ENCODE results near the gene SPATC1L. TPM values are rescaled to one million over a fixed set of nuclear protein-coding genes. Genes with fewer than 3 reads are reported as not detected.
A peak's percentile ranks its signal among the peaks of the same experiment; 100 is the strongest.

The SPATC1L gene
- polyA plus RNA-seq, 3 donors from 2014 or later, result 6.2 to 10.8 (median 9.4) TPM

GRCh38 chr21:46220847-46221246 lies 36.6 kb upstream of the SPATC1L start:
- peaks cover 5 to 11% of the 10 kb centered on the region in 2 donors for H3K4me1 Mint-ChIP-seq
- peaks cover 6 to 13% (median 7%) of the 10 kb centered on the region in 3 donors for H3K36me3 Mint-ChIP-seq
- H3K27ac Mint-ChIP-seq, result no peak overlapping the region
- no peaks in the 10 kb centered on the region for H3K9me3 Mint-ChIP-seq
- no peak for DNase-seq
- H3K4me3 Mint-ChIP-seq, result no peak overlapping the region
- peaks cover 0 to 9% (median 0%) of the 10 kb centered on the region in 3 donors for H3K27me3 Mint-ChIP-seq (ENCODE audit: low read depth in 3 of 3)

GRCh38 chr21:46220275-46220810 lies 36.1 kb upstream of the SPATC1L start:
- Mint-ChIP-seq H3K9me3 (no peaks in the 10 kb centered on the region), H3K27ac (peak overlapping the region in 2 of 6 donors; percentile 20 to 81), H3K36me3 (peaks cover 6 to 13% (median 7%) of the 10 kb centered on the region in 3 donors), H3K4me1 (peaks cover 3 to 6% of the 10 kb centered on the region in 2 donors), H3K4me3 (no peak overlapping the region), H3K27me3 (ENCODE audit: low read depth in 3 of 3) (peaks cover 0 to 9% (median 0%) of the 10 kb centered on the region in 3 donors)
- no peak for DNase-seq

DNA sequence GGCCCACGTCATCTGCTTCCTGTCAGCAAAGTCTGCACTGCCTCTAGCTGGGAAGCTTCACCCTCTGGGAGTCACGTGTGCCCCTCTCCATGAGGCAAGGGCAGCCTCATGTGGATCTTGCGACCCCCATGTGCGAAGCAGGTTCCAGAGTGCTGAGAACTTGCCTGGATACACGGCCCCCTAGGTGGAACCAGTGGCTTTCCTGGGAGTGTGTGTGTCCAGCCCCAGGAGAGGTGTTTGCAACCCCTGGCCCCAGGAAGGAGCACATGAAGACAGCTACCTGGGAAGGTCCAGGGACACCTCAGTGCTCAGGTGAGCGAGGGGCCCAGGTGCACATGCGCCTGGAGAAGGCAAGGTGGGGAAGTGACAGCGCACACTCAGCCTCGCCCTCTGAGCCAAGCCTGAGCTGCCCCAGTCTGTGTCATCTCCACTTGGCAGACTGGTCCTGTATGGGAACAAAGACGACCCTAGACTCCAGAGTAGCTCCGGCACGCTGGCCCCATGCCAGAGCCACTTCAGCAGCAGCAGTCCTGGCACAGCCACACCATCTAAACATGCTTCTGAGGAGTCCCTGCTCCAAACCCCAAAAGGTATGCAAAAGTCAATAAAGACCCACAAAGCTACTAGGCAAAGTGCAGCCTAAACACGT lies 35.5 kb upstream of the SPATC1L start:
- Mint-ChIP-seq H3K9me3 (no peaks in the 10 kb centered on the region), H3K36me3 (peaks cover 6 to 13% (median 7%) of the 10 kb centered on the region in 3 donors), H3K27me3 (ENCODE audit: low read depth in 3 of 3) (peaks cover 0 to 9% (median 0%) of the 10 kb centered on the region in 3 donors), H3K4me1 (peaks cover 0 to 3% of the 10 kb centered on the region in 2 donors), H3K27ac (peak overlapping the region in 1 of 6 donors; percentile 81), H3K4me3 (no peak overlapping the region)
- no peak for DNase-seq

- peak overlapping the region in 1 of 6 donors; percentile 11 for H3K27ac Mint-ChIP-seq
- peaks cover 0 to 9% (median 0%) of the 10 kb centered on the region in 3 donors for H3K27me3 Mint-ChIP-seq (ENCODE audit: low read depth in 3 of 3)
- no peak overlapping the region for H3K4me3 Mint-ChIP-seq
- no peak for DNase-seq
- H3K4me1 Mint-ChIP-seq, result peaks cover 0 to 3% of the 10 kb centered on the region in 2 donors
- peaks cover 6 to 11% (median 7%) of the 10 kb centered on the region in 3 donors for H3K36me3 Mint-ChIP-seq
- H3K9me3 Mint-ChIP-seq, result no peaks in the 10 kb centered on the region
Measured at GRCh38 chr21:46218906-46219590, 34.8 kb upstream of the SPATC1L start.

DNA sequence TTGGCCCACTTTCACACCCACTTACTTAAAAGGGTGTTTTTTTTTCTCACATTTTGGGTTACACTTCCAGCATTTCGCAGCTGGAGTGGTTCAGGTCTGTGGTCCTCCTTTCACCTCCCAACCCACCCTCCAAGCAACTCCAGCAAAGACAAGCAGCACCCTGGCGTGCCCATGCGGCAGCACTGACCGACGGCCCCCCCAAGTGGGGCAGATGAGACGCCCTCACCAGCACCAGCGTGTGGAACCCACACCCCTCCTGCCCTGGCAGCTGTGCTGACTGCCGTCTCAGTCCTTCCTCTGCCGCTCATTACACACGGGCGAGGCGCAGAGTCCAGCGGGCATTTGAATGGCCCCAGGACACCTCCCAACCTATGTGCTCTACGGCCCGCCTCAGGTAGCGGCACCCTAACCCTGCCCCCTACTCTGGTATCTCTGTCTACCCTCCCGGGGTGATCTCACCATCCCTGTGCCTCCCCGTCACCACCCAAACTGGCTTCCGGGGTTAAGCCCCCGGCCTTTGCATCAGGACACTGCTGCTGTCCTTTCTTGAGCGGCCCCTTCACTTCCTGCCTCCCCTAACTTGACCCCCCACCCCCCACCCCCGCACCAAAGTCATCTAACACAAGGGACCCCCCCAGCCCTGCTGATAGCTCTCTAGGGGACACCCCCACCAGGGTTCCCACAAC lies 33.4 kb upstream of the SPATC1L start:
- Mint-ChIP-seq H3K27me3 (ENCODE audit: low read depth in 3 of 3) (peaks cover 0 to 9% (median 0%) of the 10 kb centered on the region in 3 donors), H3K27ac (no peak overlapping the region)

DNA sequence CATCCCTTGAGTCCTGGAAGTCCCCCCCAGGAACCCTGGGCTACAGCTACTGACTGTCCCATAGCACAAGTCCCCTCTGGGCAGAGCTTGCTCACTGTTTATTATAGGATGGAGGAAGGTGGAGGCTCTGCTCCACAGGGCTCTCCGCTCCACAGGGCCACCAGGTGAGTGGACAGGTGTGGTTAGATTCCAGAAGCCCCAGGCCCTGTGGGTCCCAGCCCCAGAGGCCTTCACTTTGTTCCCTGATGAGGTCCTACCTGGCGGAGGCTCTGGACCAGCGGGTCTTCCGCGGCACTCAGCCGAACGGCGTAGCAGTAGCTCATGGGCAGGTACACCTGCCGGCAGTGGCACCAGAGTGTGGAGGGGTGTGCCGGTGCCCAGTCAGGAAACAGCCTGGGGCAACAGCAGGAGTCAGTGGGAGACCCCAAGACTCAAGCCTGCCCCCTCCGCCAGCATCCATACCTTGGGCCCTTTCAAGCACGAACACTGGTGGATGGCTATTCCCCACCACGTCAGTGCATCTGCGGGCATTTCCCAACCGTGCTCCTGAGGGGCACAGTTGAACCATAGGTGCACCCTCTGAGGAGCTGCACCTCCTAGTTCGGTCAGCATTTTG lies 32.0 kb upstream of the SPATC1L start:
- Mint-ChIP-seq H3K36me3 (peaks cover 6 to 14% (median 7%) of the 10 kb centered on the region in 3 donors), H3K9me3 (no peaks in the 10 kb centered on the region), H3K4me1 (peaks cover 0 to 4% of the 10 kb centered on the region in 2 donors), H3K27ac (no peak overlapping the region), H3K27me3 (ENCODE audit: low read depth in 3 of 3) (peaks cover 0 to 7% (median 0%) of the 10 kb centered on the region in 3 donors), H3K4me3 (no peak overlapping the region)
- no peak for DNase-seq

More for the DNA sequence above, 33.4 kb upstream of the SPATC1L start:
- H3K4me3 Mint-ChIP-seq, result no peak overlapping the region
- H3K36me3 Mint-ChIP-seq, result peaks cover 6 to 14% (median 7%) of the 10 kb centered on the region in 3 donors
- H3K9me3 Mint-ChIP-seq, result no peaks in the 10 kb centered on the region
- no peak for DNase-seq
- H3K4me1 Mint-ChIP-seq, result peaks cover 0 to 4% of the 10 kb centered on the region in 2 donors

DNA sequence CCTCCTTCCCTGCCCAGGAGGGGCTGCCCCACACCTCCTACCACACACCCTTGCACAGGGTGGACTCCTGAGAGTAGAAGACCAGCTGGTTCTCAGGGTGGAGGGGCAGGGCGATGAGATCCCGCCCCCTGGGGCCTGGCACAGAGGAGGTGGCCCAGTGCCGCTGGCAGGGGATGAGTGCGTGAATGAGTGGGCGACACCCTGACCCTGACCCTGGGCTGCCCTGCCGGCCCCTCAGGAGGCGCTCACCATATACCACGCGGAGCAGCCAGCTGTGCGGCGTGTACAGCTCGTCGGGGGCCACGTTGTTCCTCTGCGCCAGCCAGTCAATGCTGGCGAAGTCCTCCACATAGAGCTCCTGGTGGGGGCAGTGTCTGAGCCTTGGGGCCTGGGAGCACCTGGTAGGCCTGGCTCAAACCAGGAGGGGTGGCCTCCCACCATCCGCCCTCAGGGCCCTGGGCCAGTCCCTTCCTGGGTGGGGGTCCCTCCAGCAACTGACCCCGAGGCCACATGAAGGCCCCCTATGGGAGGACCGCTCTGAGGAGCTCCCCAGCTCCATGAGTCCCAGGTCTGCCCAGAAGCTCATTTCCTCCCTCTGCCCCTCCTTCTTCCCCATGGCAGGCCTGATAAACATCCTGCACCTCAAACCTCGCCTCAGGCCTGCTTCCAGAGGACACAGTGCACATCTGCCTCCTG lies 31.3 kb upstream of the SPATC1L start:
- Mint-ChIP-seq H3K27me3 (ENCODE audit: low read depth in 3 of 3) (peaks cover 0 to 6% (median 0%) of the 10 kb centered on the region in 3 donors), H3K36me3 (peaks cover 4 to 14% (median 6%) of the 10 kb centered on the region in 3 donors), H3K4me3 (no peak overlapping the region), H3K4me1 (peaks cover 0 to 4% of the 10 kb centered on the region in 2 donors), H3K9me3 (no peaks in the 10 kb centered on the region), H3K27ac (no peak overlapping the region)
- no peak for DNase-seq

- Mint-ChIP-seq H3K4me3 (no peak overlapping the region), H3K27ac (peak overlapping the region in 1 of 6 donors; percentile 55), H3K9me3 (no peaks in the 10 kb centered on the region), H3K4me1 (peaks cover 0 to 4% of the 10 kb centered on the region in 2 donors), H3K36me3 (peaks cover 0 to 10% (median 0%) of the 10 kb centered on the region in 3 donors), H3K27me3 (ENCODE audit: low read depth in 3 of 3) (peaks cover 0 to 3% (median 0%) of the 10 kb centered on the region in 3 donors)
- DNase-seq, result no peak
Measured at GRCh38 chr21:46214478-46215340, 30.4 kb upstream of the SPATC1L start.

GRCh38 chr21:46213620-46214286 lies 29.5 kb upstream of the SPATC1L start:
- Mint-ChIP-seq H3K4me1 (peaks cover 0 to 3% of the 10 kb centered on the region in 2 donors), H3K36me3 (peaks cover 0 to 11% (median 0%) of the 10 kb centered on the region in 3 donors), H3K4me3 (no peak overlapping the region), H3K9me3 (no peaks in the 10 kb centered on the region), H3K27me3 (ENCODE audit: low read depth in 3 of 3) (no peaks in the 10 kb centered on the region), H3K27ac (peak overlapping the region in 1 of 6 donors; percentile 71)
- no peak for DNase-seq

DNA sequence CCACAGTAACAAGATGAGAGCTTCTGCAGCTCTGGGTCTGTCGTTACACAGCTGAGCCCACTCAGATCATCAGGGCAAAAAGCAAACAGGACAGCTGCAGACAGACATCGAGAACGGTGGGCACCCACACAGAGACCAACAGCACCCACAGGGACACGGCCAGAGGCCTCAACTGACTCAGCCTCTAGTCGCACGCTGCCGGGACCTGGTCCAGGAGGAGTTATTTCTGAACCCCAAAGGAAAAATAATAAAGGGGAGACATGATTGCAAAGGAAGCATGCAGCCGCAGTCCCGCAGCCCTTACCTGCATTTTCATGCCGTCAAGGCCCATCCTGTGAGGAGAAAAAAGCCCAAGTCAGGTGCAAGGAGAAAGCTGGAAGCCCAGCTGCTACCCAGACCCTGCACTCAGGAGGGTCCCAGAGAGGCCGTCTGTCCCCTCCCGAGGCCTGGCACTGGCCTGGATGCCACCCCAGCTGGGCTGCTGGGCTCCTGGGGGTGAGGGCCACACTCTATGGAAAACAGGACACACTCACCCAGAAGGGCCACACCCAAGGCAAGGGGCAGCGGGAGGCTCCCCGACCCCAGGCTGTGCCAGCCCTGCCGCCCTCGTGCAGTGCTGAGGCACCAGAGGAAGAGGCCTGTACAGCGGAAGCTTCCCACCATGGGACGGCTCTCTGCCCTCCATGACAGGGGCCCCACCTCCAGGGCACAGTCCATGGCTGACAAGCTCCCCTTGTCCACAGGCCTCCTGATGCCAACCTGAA lies 28.6 kb upstream of the SPATC1L start:
- peaks cover 0 to 3% of the 10 kb centered on the region in 2 donors for H3K4me1 Mint-ChIP-seq
- H3K27me3 Mint-ChIP-seq (ENCODE audit: low read depth in 3 of 3), result no peaks in the 10 kb centered on the region
- H3K4me3 Mint-ChIP-seq, result no peak overlapping the region
- no peaks in the 10 kb centered on the region for H3K9me3 Mint-ChIP-seq
- H3K27ac Mint-ChIP-seq, result no peak overlapping the region
- no peak for DNase-seq
- peaks cover 0 to 12% (median 0%) of the 10 kb centered on the region in 3 donors for H3K36me3 Mint-ChIP-seq

Measured in immature natural killer cell (primary cell).